Measurements from ENCODE around the gene VWA1.

DNA sequence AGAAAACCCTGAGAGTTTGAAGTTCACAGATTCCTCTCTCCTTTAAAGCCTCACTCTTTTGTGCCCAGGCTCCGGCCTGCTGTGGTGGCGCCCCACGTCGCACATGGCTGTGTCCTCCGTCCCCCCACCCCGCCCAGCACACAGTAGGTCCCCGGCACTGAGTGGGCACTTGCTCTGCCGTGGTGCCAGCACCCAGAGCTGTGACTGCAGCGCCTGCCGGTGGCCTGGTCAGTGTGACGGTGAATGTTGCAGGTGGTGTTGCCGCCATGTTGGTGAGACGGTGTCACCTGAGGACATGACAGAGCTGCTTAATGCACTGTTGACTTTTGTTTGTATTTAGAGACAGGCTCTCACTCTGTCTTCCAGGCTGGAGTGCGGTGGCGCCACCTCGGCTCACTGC is 17.4 kb downstream of the VWA1 start:
- TF ChIP-seq, protein P1, sequence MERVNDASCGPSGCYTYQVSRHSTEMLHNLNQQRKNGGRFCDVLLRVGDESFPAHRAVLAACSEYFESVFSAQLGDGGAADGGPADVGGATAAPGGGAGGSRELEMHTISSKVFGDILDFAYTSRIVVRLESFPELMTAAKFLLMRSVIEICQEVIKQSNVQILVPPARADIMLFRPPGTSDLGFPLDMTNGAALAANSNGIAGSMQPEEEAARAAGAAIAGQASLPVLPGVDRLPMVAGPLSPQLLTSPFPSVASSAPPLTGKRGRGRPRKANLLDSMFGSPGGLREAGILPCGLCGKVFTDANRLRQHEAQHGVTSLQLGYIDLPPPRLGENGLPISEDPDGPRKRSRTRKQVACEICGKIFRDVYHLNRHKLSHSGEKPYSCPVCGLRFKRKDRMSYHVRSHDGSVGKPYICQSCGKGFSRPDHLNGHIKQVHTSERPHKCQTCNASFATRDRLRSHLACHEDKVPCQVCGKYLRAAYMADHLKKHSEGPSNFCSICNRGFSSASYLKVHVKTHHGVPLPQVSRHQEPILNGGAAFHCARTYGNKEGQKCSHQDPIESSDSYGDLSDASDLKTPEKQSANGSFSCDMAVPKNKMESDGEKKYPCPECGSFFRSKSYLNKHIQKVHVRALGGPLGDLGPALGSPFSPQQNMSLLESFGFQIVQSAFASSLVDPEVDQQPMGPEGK (CRISPR knock-in tag; IDR thresholded peaks at IDR 0.05; ENCODE audit: borderline replicate concordance), result no peak
- TF ChIP-seq ZFP3 (CRISPR knock-in tag; IDR thresholded peaks at IDR 0.05), result no peak
- TF ChIP-seq ARNTL (CRISPR knock-in tag; IDR thresholded peaks at IDR 0.05; ENCODE audit: borderline replicate concordance, low read depth), result no peak
